Stimulated activated naive B cell treated with anti-CD40 and anti-IgM and Interleukin-4, amounts not matched to agents 10 μg/mL and 1 μg/mL and 100 μg/mL, for 72 hours (primary cell): ENCODE data around the gene PLEKHG5.
A peak's percentile ranks its signal among the peaks of the same experiment; 100 is the strongest.

ENCODE experiments used
- ATAC-seq, 2 donors: fragments of 150-1000 bp; cut with Tn5 transposase; replicated peaks; 2 replicates each; pipeline ENCODE4 v1.10.0; 2021; ENCODE audit warnings: moderate library complexity in 1 of 2
- DNase-seq: peaks from one replicate; pipeline ENCODE4 v3.0.0; 2021
- H3K27ac Mint-ChIP-seq: one replicate; pipeline ENCODE4 v1.8.0; 2022; ENCODE audit warnings: mild to moderate bottlenecking, mixed read lengths
- H3K27me3 Mint-ChIP-seq, 2 donors: one replicate each; pipeline ENCODE4 v1.8.0; 2022; ENCODE audit warnings: mixed read lengths in 2 of 2
- H3K36me3 Mint-ChIP-seq, 2 donors: one replicate each; pipeline ENCODE4 v1.8.0; 2022; ENCODE audit warnings: mixed read lengths in 2 of 2, mild to moderate bottlenecking in 1 of 2
- H3K4me1 Mint-ChIP-seq, 2 donors: one replicate each; pipeline ENCODE4 v1.8.0; 2022; ENCODE audit warnings: mixed read lengths in 2 of 2, mild to moderate bottlenecking in 1 of 2
- H3K4me3 Mint-ChIP-seq, 2 donors: one replicate each; pipeline ENCODE4 v1.8.0; 2022; ENCODE audit warnings: mild to moderate bottlenecking in 2 of 2, mixed read lengths in 2 of 2, moderate library complexity in 1 of 2
- H3K9me3 Mint-ChIP-seq, 2 donors: one replicate each; pipeline ENCODE4 v1.8.0; 2022; ENCODE audit warnings: mixed read lengths in 2 of 2, mild to moderate bottlenecking in 1 of 2

PLEKHG5 gene

DNA sequence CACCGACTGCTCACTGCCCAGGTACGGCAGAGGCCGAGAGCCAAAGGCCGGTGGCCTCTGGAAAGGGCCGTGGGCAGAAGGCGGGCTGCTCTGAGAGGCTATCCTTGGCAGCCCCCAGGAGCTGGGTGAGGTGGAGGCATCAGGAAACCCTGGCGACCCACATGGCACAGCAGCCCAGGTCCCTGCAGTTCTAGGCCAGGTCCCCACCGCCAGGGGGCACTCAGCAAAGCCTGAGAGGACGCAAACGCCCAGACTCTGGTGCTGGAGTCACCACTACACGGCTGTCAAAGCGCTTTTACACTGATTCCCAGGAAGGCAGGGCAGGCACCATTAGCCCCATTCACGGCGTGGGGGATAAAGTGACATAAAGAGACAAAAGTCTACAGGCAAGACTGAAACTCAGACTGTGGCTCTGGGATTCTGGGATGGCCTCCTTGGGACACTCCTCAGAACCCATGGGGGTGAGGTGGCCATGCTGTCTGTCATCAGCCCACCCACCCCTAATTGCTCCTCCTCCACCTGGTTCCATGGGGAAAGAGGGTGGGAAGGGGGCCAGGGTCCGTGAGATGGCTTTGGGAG lies 4.9 kb downstream of the PLEKHG5 start:
- Mint-ChIP-seq H3K27ac (peak overlapping the region; percentile 74), H3K4me3 (peak overlapping the region; percentile 60 to 65), H3K4me1 (peaks cover 16 to 26% of the 10 kb centered on the region in 2 donors), H3K27me3 (peaks cover 37 to 63% of the 10 kb centered on the region in 2 donors), H3K9me3 (no peaks in the 10 kb centered on the region), H3K36me3 (no peaks in the 10 kb centered on the region)
- peak; percentile 68 for DNase-seq
- peak; percentile 82 to 83 for ATAC-seq

- DNase-seq (no peak), ATAC-seq (no peak)
- Mint-ChIP-seq H3K4me3 (peak overlapping the region; percentile 60 to 65), H3K36me3 (no peaks in the 10 kb centered on the region), H3K27me3 (peaks cover 34 to 67% of the 10 kb centered on the region in 2 donors), H3K9me3 (no peaks in the 10 kb centered on the region), H3K27ac (no peak overlapping the region), H3K4me1 (peaks cover 13 to 19% of the 10 kb centered on the region in 2 donors)
Measured at GRCh38 chr1:6485168-6486101, 6.0 kb downstream of the PLEKHG5 start.

GRCh38 chr1:6484826-6485167 lies 6.7 kb downstream of the PLEKHG5 start:
- Mint-ChIP-seq H3K4me1 (peaks cover 10 to 13% of the 10 kb centered on the region in 2 donors), H3K4me3 (peak overlapping the region in 1 of 2 donors; percentile 70), H3K36me3 (no peaks in the 10 kb centered on the region), H3K27me3 (peaks cover 34 to 67% of the 10 kb centered on the region in 2 donors), H3K9me3 (no peaks in the 10 kb centered on the region), H3K27ac (peak overlapping the region; percentile 76)
- no peak for ATAC-seq
- DNase-seq: no peak

- no peaks in the 10 kb centered on the region for H3K9me3 Mint-ChIP-seq
- no peaks in the 10 kb centered on the region for H3K36me3 Mint-ChIP-seq
- DNase-seq: no peak
- no peak overlapping the region for H3K4me3 Mint-ChIP-seq
- peaks cover 37 to 72% of the 10 kb centered on the region in 2 donors for H3K27me3 Mint-ChIP-seq
- H3K27ac Mint-ChIP-seq: no peak overlapping the region
- peaks cover 10 to 12% of the 10 kb centered on the region in 2 donors for H3K4me1 Mint-ChIP-seq
- no peak for ATAC-seq
Measured at GRCh38 chr1:6483761-6484117, 7.7 kb downstream of the PLEKHG5 start.

DNA sequence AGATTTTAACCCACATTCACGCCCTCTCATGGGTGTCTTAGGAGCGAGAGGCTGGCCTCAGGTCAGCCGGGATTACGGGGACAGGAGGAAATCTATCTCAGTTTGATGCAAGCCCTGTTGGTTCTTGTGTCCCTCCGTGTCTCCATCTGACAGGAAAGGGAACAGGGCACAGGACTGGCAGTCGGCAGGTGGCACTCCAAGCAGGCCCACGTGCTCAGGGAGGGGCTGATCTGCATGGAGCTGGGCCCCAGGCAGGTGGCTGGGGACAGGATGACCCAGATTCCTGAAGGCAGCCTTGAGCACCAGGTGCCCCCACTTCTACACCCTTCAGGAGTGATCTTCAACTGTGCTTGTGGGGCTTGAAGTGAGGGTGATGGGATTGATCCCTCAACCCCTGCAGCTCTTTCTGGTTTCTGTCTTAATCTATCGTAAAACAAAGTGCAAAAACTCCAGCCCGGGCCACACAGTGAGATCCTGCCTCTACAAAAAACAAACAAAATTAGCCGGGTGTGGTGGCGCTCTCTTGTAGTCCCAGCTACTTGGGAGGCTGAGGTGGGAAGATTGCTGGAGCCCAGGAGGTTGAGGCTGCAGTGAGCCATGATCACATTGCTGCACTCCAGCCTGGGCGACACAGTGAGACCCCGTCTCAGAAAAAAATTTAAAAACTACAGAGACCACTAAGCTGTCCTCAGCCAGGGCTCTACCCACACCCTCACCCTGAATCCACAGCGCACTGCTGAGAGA lies 8.3 kb downstream of the PLEKHG5 start:
- H3K4me3 Mint-ChIP-seq: no peak overlapping the region
- H3K36me3 Mint-ChIP-seq: no peaks in the 10 kb centered on the region
- peaks cover 38 to 72% of the 10 kb centered on the region in 2 donors for H3K27me3 Mint-ChIP-seq

GRCh38 chr1:6481820-6482219 lies 9.6 kb downstream of the PLEKHG5 start:
- Mint-ChIP-seq H3K4me3 (no peak overlapping the region), H3K36me3 (no peaks in the 10 kb centered on the region), H3K27ac (no peak overlapping the region), H3K27me3 (peaks cover 34 to 67% of the 10 kb centered on the region in 2 donors), H3K4me1 (peaks cover 10 to 12% of the 10 kb centered on the region in 2 donors), H3K9me3 (no peaks in the 10 kb centered on the region)
- DNase-seq (no peak), ATAC-seq (no peak)

More for the DNA sequence above, 8.3 kb downstream of the PLEKHG5 start:
- Mint-ChIP-seq H3K27ac (no peak overlapping the region), H3K4me1 (peaks cover 10 to 12% of the 10 kb centered on the region in 2 donors), H3K9me3 (no peaks in the 10 kb centered on the region)
- DNase-seq: no peak
- no peak for ATAC-seq

GRCh38 chr1:6477039-6477820 lies 14.2 kb downstream of the PLEKHG5 start:
- Mint-ChIP-seq H3K9me3 (no peaks in the 10 kb centered on the region), H3K27ac (no peak overlapping the region), H3K27me3 (peaks cover 19 to 35% of the 10 kb centered on the region in 2 donors), H3K4me3 (no peak overlapping the region), H3K36me3 (no peaks in the 10 kb centered on the region), H3K4me1 (peaks cover 6 to 9% of the 10 kb centered on the region in 2 donors)
- DNase-seq: no peak
- ATAC-seq: no peak

GRCh38 chr1:6476483-6476882 lies 15.0 kb downstream of the PLEKHG5 start:
- Mint-ChIP-seq H3K4me1 (peaks cover 6 to 9% of the 10 kb centered on the region in 2 donors), H3K4me3 (no peak overlapping the region), H3K9me3 (no peaks in the 10 kb centered on the region), H3K36me3 (no peaks in the 10 kb centered on the region), H3K27me3 (peaks cover 15 to 30% of the 10 kb centered on the region in 2 donors), H3K27ac (no peak overlapping the region)
- DNase-seq (no peak), ATAC-seq (no peak)

- ATAC-seq (peak; percentile 89 to 95), DNase-seq (peak; percentile 55)
- Mint-ChIP-seq H3K9me3 (no peaks in the 10 kb centered on the region), H3K36me3 (no peaks in the 10 kb centered on the region), H3K27ac (no peak overlapping the region), H3K4me3 (no peak overlapping the region), H3K4me1 (peaks cover 6 to 9% of the 10 kb centered on the region in 2 donors), H3K27me3 (peaks cover 15 to 24% of the 10 kb centered on the region in 2 donors)
Measured at GRCh38 chr1:6475381-6476133, 15.9 kb downstream of the PLEKHG5 start.

GRCh38 chr1:6474815-6475282 lies 16.6 kb downstream of the PLEKHG5 start:
- ATAC-seq (no peak), DNase-seq (no peak)
- H3K27me3 Mint-ChIP-seq: peaks cover 15 to 24% of the 10 kb centered on the region in 2 donors
- H3K4me1 Mint-ChIP-seq: peaks cover 6 to 9% of the 10 kb centered on the region in 2 donors
- H3K36me3 Mint-ChIP-seq: no peaks in the 10 kb centered on the region
- no peak overlapping the region for H3K27ac Mint-ChIP-seq
- H3K9me3 Mint-ChIP-seq: no peaks in the 10 kb centered on the region
- H3K4me3 Mint-ChIP-seq: no peak overlapping the region

DNA sequence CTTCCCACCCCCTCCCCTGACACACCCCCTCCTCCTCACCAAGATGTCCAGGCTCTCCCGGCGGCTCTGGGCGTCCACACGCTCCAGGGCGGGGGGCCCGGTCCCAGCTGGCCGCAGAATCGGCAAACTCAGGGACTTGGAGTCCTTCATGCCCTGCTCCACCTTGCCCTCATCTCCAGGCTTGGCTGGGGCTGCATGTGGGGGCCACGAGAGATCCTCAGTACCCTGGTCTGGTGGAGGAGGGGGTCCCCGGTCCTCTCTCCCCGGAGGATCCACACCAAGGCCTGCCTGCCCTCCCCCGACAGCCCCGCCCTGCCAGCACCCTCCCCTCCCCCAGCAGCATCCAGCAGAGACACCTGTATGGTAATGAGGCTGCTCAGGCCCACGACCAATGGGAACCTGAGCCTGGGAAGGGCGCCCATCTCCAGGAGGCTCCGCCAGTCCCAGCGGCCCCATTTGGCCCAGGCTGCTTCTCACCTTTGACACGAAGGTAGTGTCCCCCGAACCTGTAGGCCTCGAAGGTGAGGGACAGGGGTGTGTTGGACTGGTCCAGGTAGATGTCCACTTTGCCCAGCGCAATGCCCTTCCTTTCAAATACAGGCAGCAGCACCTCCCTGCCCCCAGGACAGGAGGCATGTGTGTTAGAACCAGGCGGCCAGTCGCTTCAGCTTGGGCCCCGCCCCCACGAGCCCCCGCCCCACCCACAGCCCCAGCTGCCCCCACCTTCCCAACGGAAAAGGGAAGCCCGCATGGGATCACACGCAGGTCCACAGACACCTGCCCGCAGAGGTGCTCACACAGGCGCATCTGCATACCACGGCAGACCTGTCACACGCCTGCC lies 17.3 kb downstream of the PLEKHG5 start:
- Mint-ChIP-seq H3K27ac (no peak overlapping the region), H3K27me3 (peaks cover 15 to 25% of the 10 kb centered on the region in 2 donors), H3K9me3 (no peaks in the 10 kb centered on the region), H3K4me3 (no peak overlapping the region), H3K36me3 (no peaks in the 10 kb centered on the region), H3K4me1 (peaks cover 6 to 9% of the 10 kb centered on the region in 2 donors)
- ATAC-seq (no peak), DNase-seq (no peak)

- Mint-ChIP-seq H3K27ac (no peak overlapping the region), H3K36me3 (no peaks in the 10 kb centered on the region), H3K27me3 (peaks cover 11 to 20% of the 10 kb centered on the region in 2 donors), H3K4me3 (no peak overlapping the region), H3K4me1 (peaks cover 6 to 9% of the 10 kb centered on the region in 2 donors), H3K9me3 (no peaks in the 10 kb centered on the region)
- no peak for ATAC-seq
- no peak for DNase-seq
Measured at GRCh38 chr1:6473156-6473555, 18.3 kb downstream of the PLEKHG5 start.
